ENCODE data around the gene SMIM38. TPM values are rescaled to one million over a fixed set of nuclear protein-coding genes. Genes with fewer than 3 reads are reported as not detected.

Gene SMIM38
- polyA plus RNA-seq, 1 of the 3 experiments (the other 2 are of a cell fraction), result 0.13 TPM

DNA sequence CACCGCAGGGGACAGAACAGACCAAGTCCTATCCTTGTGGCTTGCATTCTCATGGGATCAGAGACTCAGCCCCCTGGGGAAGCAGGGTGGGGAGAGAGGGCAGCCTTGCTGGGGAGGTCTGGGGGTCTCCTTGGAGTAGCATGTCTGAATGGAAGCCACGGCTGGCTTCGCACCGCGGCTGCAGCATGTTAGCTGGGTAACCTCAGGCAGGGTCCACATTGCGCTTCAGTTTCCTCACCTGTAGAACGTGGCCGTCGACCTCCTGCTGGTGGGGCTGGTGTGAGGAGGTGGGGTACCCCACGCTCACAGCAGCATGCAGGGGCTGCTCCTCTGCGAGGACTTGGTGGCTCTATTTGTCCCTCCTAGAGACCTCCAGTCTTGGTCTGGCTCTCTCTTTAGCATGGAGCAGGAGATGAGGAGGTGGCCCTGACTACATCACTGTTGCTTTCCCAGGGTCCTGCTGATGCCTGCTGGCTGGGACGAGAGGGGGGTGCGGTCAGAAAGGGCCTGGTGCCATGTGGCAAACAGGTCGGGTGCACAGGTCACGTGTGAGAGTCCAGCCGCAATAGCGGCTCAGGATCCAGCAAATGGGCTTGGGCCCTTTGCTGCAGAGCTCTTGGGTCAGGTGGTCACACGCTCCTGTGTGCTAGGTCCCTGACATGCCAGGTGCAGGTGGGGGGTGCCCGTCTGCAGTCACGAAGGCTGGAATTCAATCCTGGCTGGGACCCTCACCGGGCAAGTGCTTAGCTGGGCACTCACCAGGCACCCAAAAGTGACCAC lies 35.4 kb upstream of the SMIM38 start:
- no peaks in the 10 kb centered on the region for H3K27me3 ChIP-seq (ENCODE audit: insufficient read depth)
- no peaks in the 10 kb centered on the region for H3K9me3 ChIP-seq
- H3K4me2 ChIP-seq, result no peak overlapping the region
- H3K9ac ChIP-seq, result no peak overlapping the region
- H3K79me2 ChIP-seq (ENCODE audit: insufficient read depth), result no peaks in the 10 kb centered on the region
- no peaks in the 10 kb centered on the region for H3K36me3 ChIP-seq (replicated peaks in 1 of 2; ENCODE audit: control insufficient read depth in 1 of 2, insufficient read depth in 2 of 2, low read length in 1 of 2)
- 95% methylated on average over 13 of the region's 21 CpGs for WGBS (ENCODE audit: low lambda C conversion rate)
- POLR2A ChIA-PET, result no interaction called here
- H3K9me2 ChIP-seq, result no peaks in the 10 kb centered on the region
- CTCF ChIA-PET, result interaction anchor here (1.3 to 3.2 kb wide), 3 partner anchors 9 to 524 kb away, joined by 3 to 15 read pairs (median 3); no protein-coding TSS in a partner anchor
- TF ChIP-seq RXRA (IDR thresholded peaks at IDR 0.05; ENCODE audit: borderline replicate concordance, low read depth), result no peak
- no peak for TF ChIP-seq GABPA (IDR thresholded peaks at IDR 0.05; ENCODE audit: low read depth)
- TF ChIP-seq, protein P1, sequence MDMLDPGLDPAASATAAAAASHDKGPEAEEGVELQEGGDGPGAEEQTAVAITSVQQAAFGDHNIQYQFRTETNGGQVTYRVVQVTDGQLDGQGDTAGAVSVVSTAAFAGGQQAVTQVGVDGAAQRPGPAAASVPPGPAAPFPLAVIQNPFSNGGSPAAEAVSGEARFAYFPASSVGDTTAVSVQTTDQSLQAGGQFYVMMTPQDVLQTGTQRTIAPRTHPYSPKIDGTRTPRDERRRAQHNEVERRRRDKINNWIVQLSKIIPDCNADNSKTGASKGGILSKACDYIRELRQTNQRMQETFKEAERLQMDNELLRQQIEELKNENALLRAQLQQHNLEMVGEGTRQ (IDR thresholded peaks at IDR 0.05; ENCODE audit: borderline replicate concordance, low read depth, low read length), result no peak
- TF ChIP-seq, protein P2, sequence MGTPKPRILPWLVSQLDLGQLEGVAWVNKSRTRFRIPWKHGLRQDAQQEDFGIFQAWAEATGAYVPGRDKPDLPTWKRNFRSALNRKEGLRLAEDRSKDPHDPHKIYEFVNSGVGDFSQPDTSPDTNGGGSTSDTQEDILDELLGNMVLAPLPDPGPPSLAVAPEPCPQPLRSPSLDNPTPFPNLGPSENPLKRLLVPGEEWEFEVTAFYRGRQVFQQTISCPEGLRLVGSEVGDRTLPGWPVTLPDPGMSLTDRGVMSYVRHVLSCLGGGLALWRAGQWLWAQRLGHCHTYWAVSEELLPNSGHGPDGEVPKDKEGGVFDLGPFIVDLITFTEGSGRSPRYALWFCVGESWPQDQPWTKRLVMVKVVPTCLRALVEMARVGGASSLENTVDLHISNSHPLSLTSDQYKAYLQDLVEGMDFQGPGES (IDR thresholded peaks at IDR 0.05; ENCODE audit: low read depth, low read length), result no peak
- no peak for TF ChIP-seq CHD2 (IDR thresholded peaks at IDR 0.05; ENCODE audit: low read length, partially characterized antibody)
- no peaks in the 10 kb centered on the region for H4K20me1 ChIP-seq (ENCODE audit: insufficient read depth)
- no peak overlapping the region for H3K27ac ChIP-seq (ENCODE audit: low read depth in 2 of 2, low read length in 1 of 2)
- DNase-seq, result no peak
- H3K4me1 ChIP-seq (ENCODE audit: control insufficient read depth in 1 of 2, insufficient read depth in 2 of 2, low read depth in 1 of 2, low read length in 1 of 2), result peaks cover 13 to 15% of the 10 kb centered on the region in 2 experiments; a peak in 2 of 4 replicates
- no peak overlapping the region for H3K4me3 ChIP-seq (ENCODE audit: low read depth in 2 of 2, low read length in 1 of 2)
- H2AFZ ChIP-seq (ENCODE audit: low read depth), result no peak overlapping the region
- H3F3A ChIP-seq (replicated peaks; ENCODE audit: insufficient read depth), result peaks cover 4% of the 10 kb centered on the region

DNA sequence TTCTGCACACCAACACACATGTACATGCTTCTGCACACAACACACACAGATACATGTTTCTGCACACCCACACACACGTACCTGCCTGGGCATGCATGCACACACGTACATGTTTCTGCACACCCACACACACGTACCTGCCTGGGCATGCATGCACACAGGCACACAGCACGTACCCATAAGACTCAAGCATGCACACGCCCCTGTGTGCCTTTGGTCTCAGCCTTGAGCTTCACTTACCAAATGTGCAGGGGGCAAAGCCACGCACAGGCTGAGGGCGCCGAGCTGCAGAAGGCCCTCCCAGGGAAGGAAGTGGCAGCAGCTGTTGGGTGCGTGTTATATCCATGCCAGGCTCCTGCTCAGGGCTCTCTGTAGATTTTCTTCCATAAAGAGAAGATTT lies 34.7 kb upstream of the SMIM38 start:
- Histone ChIP-seq H3K4me2 (no peak overlapping the region), H3F3A (replicated peaks; ENCODE audit: insufficient read depth) (peaks cover 4% of the 10 kb centered on the region), H3K27me3 (ENCODE audit: insufficient read depth) (no peaks in the 10 kb centered on the region), H3K4me3 (ENCODE audit: low read depth in 2 of 2, low read length in 1 of 2) (no peak overlapping the region), H3K79me2 (ENCODE audit: insufficient read depth) (no peaks in the 10 kb centered on the region), H3K36me3 (replicated peaks in 1 of 2; ENCODE audit: control insufficient read depth in 1 of 2, insufficient read depth in 2 of 2, low read length in 1 of 2) (no peaks in the 10 kb centered on the region), H2AFZ (ENCODE audit: low read depth) (no peak overlapping the region), H3K4me1 (ENCODE audit: control insufficient read depth in 1 of 2, insufficient read depth in 2 of 2, low read depth in 1 of 2, low read length in 1 of 2) (peaks cover 13 to 15% of the 10 kb centered on the region in 2 experiments; a peak in 2 of 4 replicates), H4K20me1 (ENCODE audit: insufficient read depth) (no peaks in the 10 kb centered on the region), H3K27ac (ENCODE audit: low read depth in 2 of 2, low read length in 1 of 2) (no peak overlapping the region), H3K9me2 (no peaks in the 10 kb centered on the region), H3K9ac (no peak overlapping the region), H3K9me3 (no peaks in the 10 kb centered on the region)
- ChIA-PET CTCF (interaction anchor here (1.6 to 3.2 kb wide), 2 partner anchors 10 to 11 kb away, joined by 3 to 15 read pairs; no protein-coding TSS in a partner anchor), POLR2A (no interaction called here)
- 94% methylated on average over 9 of the region's 9 CpGs for WGBS (ENCODE audit: low lambda C conversion rate)
- TF ChIP-seq SMC3 (IDR thresholded peaks at IDR 0.05; ENCODE audit: low read depth, low read length), result no peak
- TF ChIP-seq JUND (IDR thresholded peaks at IDR 0.05), result no peak
- TF ChIP-seq, protein P2 (IDR thresholded peaks at IDR 0.05; ENCODE audit: low read depth, low read length), result no peak
- TF ChIP-seq MEF2A (IDR thresholded peaks at IDR 0.05; ENCODE audit: borderline replicate concordance, low read depth), result no peak
- no peak for TF ChIP-seq POLR2AphosphoS5 (IDR thresholded peaks at IDR 0.05; ENCODE audit: low read depth, low read length)
- no peak for TF ChIP-seq TEAD4 (IDR thresholded peaks at IDR 0.05; ENCODE audit: borderline replicate concordance, insufficient read depth)
- TF ChIP-seq, protein P3, sequence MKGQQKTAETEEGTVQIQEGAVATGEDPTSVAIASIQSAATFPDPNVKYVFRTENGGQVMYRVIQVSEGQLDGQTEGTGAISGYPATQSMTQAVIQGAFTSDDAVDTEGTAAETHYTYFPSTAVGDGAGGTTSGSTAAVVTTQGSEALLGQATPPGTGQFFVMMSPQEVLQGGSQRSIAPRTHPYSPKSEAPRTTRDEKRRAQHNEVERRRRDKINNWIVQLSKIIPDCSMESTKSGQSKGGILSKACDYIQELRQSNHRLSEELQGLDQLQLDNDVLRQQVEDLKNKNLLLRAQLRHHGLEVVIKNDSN (IDR thresholded peaks at IDR 0.05; ENCODE audit: borderline replicate concordance, low read depth), result no peak
- TF ChIP-seq RAD21 (IDR thresholded peaks at IDR 0.05; ENCODE audit: low read length), result no peak
- no peak for TF ChIP-seq FOXM1 (IDR thresholded peaks at IDR 0.05; ENCODE audit: low read depth)
- TF ChIP-seq MXI1 (IDR thresholded peaks at IDR 0.05; ENCODE audit: low read depth, low read length), result no peak
- TF ChIP-seq TAF1 (IDR thresholded peaks at IDR 0.05; ENCODE audit: borderline replicate concordance, low read depth, low read length), result no peak
- TF ChIP-seq YY1 (IDR thresholded peaks at IDR 0.05; ENCODE audit: low read depth), result no peak
- TF ChIP-seq EZH2phosphoT487 (IDR thresholded peaks at IDR 0.05; ENCODE audit: borderline replicate concordance, low read depth), result no peak
- TF ChIP-seq GABPA (IDR thresholded peaks at IDR 0.05; ENCODE audit: low read depth), result no peak
- no peak for DNase-seq

Data from SK-N-SH (cell line).